ENCODE data around the gene NOXO1.

The NOXO1 gene

DNA sequence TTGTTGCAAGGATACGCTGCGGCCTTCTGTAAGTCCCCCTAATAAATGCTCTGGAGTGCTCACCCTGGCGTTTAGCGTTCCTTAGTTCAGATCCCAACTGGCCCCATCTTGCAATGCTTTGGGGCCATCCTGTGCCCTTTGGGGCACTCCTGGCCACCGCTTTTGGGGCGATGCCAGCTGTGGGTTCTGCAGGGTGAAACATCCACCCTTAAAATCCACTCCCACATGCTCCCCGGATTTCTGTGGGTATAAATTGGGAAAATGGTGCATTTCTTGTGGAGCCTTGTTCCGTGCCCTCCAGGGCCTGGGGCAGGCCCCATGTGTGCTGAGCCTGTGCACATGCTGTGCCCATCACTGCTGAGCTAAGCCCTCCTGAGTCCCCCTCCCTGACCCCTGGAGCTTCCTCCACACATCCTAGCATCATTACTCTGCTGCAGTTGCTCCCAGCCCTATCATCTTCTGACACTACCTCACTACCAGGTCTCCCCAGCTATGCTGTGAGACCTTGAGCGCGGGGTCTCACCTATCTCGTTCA lies 44.3 kb downstream of the NOXO1 start:
- Histone ChIP-seq H3K36me3 (peaks cover 6% of the 10 kb centered on the region; the same call in 1 of the 2 replicates), H3K4me1 (no peaks in the 10 kb centered on the region), H3K27me3 (no peaks in the 10 kb centered on the region), H3K4me3 (ENCODE audit: low read depth, low read length) (no peak overlapping the region), H3K9me3 (no peaks in the 10 kb centered on the region)
- no peak for DNase-seq
- no peak for TF ChIP-seq CTCF (IDR thresholded peaks at IDR 0.05; ENCODE audit: low read depth, low read length)

DNA sequence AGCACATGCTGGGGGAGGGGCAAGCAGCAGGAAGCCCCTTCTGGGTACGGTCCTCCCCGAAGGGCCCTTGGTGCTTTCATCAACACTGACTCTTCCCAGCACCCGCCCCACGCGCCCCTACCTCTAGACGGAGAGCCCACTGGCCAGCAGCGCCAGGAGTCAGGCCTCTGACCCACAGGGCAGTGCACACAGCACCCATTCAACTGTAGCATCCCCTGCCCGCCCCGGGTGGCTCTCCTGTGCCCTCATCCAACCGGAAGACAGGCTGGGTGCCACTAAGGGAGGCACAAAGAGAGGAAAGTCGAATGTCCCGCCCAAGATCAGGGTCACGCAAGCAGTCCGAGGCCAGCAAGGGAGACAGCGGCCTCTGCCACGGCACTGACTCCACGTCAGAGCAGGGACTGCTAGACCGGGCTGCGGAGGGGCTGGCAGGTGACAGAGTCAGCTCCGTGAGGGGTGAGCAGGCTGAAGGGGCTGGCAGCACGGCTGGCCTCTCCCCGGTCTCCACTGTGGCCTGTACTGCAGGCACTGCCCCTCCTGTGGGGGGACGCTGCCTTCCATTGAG lies 48.1 kb downstream of the NOXO1 start:
- DNase-seq = no peak
- H3K36me3 ChIP-seq = peaks cover 5% of the 10 kb centered on the region; the same call in 1 of the 2 replicates
- H3K27me3 ChIP-seq = no peaks in the 10 kb centered on the region
- no peaks in the 10 kb centered on the region for H3K4me1 ChIP-seq
- no peaks in the 10 kb centered on the region for H3K9me3 ChIP-seq
- no peak for TF ChIP-seq CTCF (IDR thresholded peaks at IDR 0.05; ENCODE audit: low read depth, low read length)
- no peak overlapping the region for H3K4me3 ChIP-seq (ENCODE audit: low read depth, low read length)

GRCh38 chr16:1932050-1933028 lies 48.9 kb downstream of the NOXO1 start:
- H3K9me3 ChIP-seq = no peaks in the 10 kb centered on the region
- no peaks in the 10 kb centered on the region for H3K27me3 ChIP-seq
- TF ChIP-seq CTCF (IDR thresholded peaks at IDR 0.05; ENCODE audit: low read depth, low read length) = peak; percentile 42
- peak; percentile 67 for DNase-seq
- H3K4me3 ChIP-seq (ENCODE audit: low read depth, low read length) = no peak overlapping the region
- no peaks in the 10 kb centered on the region for H3K36me3 ChIP-seq
- H3K4me1 ChIP-seq = no peaks in the 10 kb centered on the region

DNA sequence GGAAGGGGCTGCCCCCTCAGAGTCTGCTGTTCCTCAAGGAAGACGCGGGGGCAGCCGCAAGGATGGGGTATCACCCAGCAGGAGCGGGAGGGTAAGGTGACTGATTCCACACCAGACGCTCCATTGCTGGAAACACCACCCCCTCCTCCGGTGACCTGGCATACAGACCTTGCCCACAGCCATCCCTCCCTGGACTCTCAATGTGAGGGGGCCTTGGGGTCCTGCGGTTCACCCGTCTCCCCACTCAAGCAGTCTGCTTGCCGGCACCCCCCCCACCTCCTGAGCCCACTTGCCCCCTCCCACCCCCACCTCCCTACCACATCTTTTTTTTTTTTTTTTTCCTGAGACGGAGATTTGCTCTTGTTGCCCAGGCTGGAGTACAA lies 50.9 kb downstream of the NOXO1 start:
- TF ChIP-seq CTCF (IDR thresholded peaks at IDR 0.05; ENCODE audit: low read depth, low read length) = no peak
- no peaks in the 10 kb centered on the region for H3K9me3 ChIP-seq
- no peaks in the 10 kb centered on the region for H3K4me1 ChIP-seq
- H3K27me3 ChIP-seq = no peaks in the 10 kb centered on the region
- H3K4me3 ChIP-seq (ENCODE audit: low read depth, low read length) = no peak overlapping the region
- H3K36me3 ChIP-seq = no peaks in the 10 kb centered on the region
- no peak for DNase-seq

DNA sequence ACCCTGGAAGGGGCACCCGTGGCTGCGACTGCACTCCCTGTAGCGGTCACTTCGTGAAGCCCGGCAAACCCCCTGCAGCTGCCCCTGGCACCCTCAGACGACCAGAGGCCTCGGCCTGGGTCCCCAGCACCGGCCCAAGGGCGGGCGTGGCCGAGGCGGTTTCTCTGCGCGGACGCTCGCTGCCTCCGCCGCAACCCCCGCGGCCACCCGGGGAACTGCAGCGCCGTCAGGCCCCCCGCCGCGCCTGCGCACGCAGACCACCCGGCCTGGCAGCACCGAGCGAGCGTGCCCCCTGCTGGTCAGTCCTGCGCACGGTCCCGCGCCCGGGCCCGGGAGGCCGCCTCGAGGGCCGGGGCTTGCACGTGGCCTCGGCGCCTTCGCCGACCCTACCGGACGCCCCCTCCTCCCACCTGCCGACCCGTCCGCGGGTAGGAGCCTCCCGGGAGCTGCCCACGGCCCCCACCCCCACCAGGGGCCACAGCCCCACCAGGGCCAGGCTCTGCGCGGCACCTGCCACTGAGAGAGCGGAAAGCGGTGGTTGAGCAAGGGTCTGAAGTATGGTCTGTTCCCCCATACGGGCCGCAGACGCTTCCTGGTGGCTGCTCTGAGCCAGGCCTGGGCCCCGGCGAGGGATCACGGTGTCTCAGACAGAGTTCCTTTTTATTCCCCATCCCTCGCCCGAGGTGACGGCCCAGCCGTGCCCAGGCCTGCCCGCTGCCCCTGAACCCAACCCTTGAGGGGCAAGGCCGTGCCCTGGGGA lies 51.5 kb downstream of the NOXO1 start:
- DNase-seq = peak; percentile 94
- Histone ChIP-seq H3K9me3 (no peaks in the 10 kb centered on the region), H3K4me3 (ENCODE audit: low read depth, low read length) (peak overlapping the region; percentile 61), H3K36me3 (no peaks in the 10 kb centered on the region), H3K27me3 (no peaks in the 10 kb centered on the region), H3K4me1 (no peaks in the 10 kb centered on the region)
- TF ChIP-seq CTCF (IDR thresholded peaks at IDR 0.05; ENCODE audit: low read depth, low read length) = peak; percentile 60
